Astrocyte of the cerebellum (primary cell): ENCODE data around the gene NAT8.
"Not testable (repeated sequence)": the region's sequence is repeated elsewhere in the genome, so short reads cannot be mapped to it uniquely, and the experiment has no call there.

Experiments
- DNase-seq: peaks from one replicate; pipeline ENCODE4 v3.0.0-alpha.2; 2011; ENCODE audit warnings: low read depth
- H3K4me3 ChIP-seq: 2 replicates; pipeline ENCODE4 v1.5.1; 2011; ENCODE audit warnings: mild to moderate bottlenecking, low read depth, low read length, moderate library complexity
- in situ Hi-C: cut with HindIII; loops from 2 replicates; pipeline ENCODE4 v1.10.0; 2017; ENCODE audit warnings: low sequenced_read_pairs
- TF ChIP-seq, protein P1 (sequence below): IDR thresholded peaks from 2 replicates; pipeline ENCODE4 v1.5.1; 2012; ENCODE audit warnings: low read length, low read depth, moderate library complexity, mild to moderate bottlenecking; ENCODE audit errors: missing control alignments

Gene NAT8

DNA sequence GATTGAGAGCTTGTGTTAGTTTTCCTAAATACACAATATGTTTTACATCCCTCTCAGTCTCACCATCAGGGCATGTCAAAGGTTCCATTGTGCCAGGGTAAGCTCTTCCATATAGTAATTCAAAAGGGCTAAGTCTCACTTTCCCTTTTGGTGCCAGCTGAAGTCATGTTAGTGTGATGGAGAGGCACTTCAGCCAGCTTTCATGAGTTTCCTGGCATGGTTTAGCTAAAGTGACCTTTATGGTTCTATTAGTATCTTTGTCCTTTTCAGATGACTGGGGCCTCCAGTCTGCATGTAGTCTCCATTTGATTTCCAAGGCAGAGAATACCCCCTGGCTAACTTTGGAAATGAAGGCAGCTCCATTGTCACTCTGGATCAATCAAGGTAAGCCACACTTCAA, 27.2 kb downstream of the NAT8 start:
- TF ChIP-seq, protein P1, sequence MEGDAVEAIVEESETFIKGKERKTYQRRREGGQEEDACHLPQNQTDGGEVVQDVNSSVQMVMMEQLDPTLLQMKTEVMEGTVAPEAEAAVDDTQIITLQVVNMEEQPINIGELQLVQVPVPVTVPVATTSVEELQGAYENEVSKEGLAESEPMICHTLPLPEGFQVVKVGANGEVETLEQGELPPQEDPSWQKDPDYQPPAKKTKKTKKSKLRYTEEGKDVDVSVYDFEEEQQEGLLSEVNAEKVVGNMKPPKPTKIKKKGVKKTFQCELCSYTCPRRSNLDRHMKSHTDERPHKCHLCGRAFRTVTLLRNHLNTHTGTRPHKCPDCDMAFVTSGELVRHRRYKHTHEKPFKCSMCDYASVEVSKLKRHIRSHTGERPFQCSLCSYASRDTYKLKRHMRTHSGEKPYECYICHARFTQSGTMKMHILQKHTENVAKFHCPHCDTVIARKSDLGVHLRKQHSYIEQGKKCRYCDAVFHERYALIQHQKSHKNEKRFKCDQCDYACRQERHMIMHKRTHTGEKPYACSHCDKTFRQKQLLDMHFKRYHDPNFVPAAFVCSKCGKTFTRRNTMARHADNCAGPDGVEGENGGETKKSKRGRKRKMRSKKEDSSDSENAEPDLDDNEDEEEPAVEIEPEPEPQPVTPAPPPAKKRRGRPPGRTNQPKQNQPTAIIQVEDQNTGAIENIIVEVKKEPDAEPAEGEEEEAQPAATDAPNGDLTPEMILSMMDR, result no peak
- DNase-seq, result no peak
- in situ Hi-C loops, result no loop called here

DNA sequence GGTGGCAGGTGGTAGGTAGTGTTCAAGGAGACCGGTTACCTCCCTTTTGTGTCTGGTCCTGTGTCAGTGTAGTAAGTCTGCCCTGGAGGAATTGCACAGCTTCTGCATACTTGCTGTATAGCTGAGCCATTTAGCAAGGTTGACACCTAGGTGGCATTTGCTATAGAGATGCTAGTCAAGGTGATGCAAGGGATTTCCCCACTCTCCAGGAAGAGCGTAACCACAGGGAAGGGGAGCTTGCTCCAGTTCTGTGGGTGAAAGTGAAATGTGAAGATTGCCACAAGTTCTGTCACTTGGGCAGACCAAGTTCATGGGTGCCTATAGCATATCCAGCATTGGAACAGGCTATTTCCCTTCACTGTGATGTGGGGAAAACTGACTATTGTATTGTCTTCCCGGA, 28.1 kb downstream of the NAT8 start:
- TF ChIP-seq, protein P1, result no peak
- in situ Hi-C loops, result no loop called here
- DNase-seq, result no peak
- no peak overlapping the region for H3K4me3 ChIP-seq

More for the DNA sequence above, 27.2 kb downstream of the NAT8 start:
- no peak overlapping the region for H3K4me3 ChIP-seq

DNA sequence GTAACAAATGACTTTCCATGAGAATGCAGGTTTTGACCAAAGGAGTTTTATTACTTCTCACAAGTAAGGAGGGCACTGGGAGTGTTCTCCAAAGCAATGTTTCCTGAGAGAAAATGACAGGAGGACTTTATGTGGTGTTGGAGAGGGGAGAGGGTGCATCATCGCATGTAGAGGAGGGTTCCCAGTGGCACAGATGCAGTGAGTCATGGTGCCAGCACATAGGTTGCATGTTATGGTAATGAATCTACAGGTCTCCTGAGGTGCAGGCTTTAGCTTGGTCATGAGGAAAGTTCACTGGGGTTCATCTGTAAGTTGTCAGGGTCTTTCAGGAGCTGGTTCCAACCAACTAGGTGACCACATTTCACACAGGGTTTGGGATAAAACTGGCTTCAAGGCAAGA, 30.4 kb downstream of the NAT8 start:
- TF ChIP-seq, protein P1, result no peak
- DNase-seq, result no peak
- in situ Hi-C loops, result no loop called here
- H3K4me3 ChIP-seq, result no peak overlapping the region

DNA sequence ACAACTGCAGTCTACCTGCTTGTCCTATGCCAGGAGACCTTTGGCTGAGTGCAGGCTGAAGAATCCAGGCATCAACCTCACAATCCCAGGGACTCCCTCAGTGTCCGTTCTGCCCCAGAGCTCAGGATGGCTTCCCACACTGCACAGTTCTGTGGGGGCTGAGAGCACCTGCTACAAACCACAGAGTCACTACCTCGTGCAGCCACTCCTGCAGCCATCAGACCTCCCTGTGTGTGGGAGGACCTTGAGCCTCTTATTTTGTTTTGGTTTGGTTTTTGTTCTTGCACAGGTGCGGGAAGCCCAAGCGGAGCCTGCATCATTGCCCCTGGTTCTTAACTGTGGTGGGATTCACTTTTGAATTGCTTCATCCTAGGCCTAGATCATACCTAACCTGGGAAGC, 31.0 kb downstream of the NAT8 start:
- DNase-seq, result no peak
- H3K4me3 ChIP-seq, result no peak overlapping the region
- TF ChIP-seq, protein P1, result no peak
- in situ Hi-C loops, result no loop called here

DNA sequence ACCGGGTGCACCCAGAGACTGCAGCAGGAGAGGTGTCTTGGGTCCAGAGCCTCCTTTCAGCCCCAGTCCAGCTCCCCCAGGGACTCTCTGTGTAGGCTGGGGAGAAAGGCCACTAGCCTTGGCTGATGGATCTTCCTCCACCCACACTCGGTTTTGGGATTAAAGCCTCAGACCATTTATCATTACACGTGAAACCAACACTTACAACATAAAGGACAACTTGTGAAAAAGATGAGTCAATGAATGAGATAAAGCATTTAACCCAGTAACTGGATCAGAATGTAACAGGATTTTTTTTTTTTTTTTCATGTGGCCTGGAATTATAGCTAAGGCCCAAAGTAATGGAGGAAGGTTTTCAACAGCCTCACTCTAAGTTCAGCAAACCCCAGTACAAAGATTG, 32.1 kb downstream of the NAT8 start:
- no peak for DNase-seq
- in situ Hi-C loops, result no loop called here
- TF ChIP-seq, protein P1, result no peak

DNA sequence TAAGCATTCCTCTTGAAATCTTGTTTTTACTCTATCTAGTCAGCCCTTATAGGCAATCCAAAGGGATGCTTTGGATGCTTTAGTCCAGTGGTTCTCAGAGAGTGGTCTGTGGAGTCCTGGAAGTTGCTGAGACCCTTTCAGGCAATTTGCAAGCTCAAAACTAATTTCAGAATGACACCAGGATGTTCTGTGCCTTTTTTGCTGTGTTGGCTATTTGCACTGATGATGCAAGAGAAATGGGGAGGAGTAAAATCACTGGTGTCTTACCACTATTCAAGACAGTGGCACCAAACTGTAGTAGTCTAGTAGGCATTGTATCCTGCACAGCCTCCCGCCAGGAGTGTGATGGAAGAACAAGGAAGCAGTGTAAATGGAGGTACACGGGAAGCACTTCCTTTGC, 37.6 kb downstream of the NAT8 start:
- DNase-seq, H3K4me3 ChIP-seq, in situ Hi-C loops: not testable (repeated sequence)

More for the DNA sequence above, 32.1 kb downstream of the NAT8 start:
- no peak overlapping the region for H3K4me3 ChIP-seq

DNA sequence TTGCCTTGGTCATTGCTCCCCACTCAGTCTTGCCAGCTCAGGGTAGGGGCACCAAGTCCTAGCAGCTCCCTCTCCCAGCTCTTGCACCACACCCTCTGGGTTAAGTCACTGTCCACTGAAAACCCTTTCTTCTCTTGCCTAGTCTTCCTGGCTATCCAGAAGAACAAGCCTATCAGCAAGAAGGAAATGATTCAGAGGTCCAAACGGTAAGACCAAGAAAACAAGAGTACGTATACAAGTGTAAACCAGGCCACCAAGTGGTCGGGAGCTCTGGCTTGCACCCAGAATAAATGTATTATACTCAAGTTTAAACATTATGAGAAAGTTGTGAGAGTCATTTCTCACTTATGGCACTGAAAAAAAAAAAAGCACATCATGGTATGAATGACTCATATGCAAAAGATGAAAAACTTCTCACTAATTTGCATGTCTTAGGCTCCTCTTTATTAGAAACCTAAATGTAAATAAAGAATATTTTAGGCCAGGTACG, 39.1 kb downstream of the NAT8 start:
- H3K4me3 ChIP-seq, in situ Hi-C loops: not testable (repeated sequence)
- peak; percentile 49 for DNase-seq

DNA sequence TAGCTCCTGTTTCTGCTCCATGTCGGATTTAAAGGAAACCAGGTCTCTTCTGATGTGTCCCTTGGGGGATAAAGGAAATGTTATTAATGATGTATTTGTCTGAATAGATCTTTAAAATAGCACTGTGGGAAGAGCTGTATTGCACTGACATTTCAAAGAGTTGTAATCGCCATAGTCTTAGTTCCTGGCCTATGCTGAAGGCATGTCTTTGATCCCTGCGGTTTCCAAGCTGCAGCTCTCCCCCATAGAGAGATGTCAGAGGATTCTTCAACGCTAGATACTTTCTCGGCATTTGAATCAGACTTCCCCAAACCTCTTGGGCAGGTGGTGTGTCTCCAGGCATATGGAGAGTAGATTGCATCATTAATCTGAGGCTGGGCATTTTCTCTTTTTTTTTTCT, 40.4 kb downstream of the NAT8 start:
- TF ChIP-seq, protein P1, result no peak
- no peak for DNase-seq
- in situ Hi-C loops, result no loop called here
- H3K4me3 ChIP-seq, result no peak overlapping the region
